ENCODE data around the gene PDE4D. TPM values are rescaled to one million over a fixed set of nuclear protein-coding genes. Genes with fewer than 3 reads are reported as not detected.
"Not testable (repeated sequence)": the region's sequence is repeated elsewhere in the genome, so short reads cannot be mapped to it uniquely, and the experiment has no call there.

Gene PDE4D
- total RNA-seq, 4 donors from 2014 or later = 14.7 to 36.3 (median 24.7) TPM

- WGBS, 2 donors = 65% methylated on average over 7 of the region's 7 CpGs
- H3K9me3 ChIP-seq = no peaks in the 10 kb centered on the region
- DNase-seq = no peak
- intact Hi-C loops (cut with DNase I) = no loop called here
- no peaks in the 10 kb centered on the region for H3K4me1 ChIP-seq
- TF ChIP-seq, protein P1, sequence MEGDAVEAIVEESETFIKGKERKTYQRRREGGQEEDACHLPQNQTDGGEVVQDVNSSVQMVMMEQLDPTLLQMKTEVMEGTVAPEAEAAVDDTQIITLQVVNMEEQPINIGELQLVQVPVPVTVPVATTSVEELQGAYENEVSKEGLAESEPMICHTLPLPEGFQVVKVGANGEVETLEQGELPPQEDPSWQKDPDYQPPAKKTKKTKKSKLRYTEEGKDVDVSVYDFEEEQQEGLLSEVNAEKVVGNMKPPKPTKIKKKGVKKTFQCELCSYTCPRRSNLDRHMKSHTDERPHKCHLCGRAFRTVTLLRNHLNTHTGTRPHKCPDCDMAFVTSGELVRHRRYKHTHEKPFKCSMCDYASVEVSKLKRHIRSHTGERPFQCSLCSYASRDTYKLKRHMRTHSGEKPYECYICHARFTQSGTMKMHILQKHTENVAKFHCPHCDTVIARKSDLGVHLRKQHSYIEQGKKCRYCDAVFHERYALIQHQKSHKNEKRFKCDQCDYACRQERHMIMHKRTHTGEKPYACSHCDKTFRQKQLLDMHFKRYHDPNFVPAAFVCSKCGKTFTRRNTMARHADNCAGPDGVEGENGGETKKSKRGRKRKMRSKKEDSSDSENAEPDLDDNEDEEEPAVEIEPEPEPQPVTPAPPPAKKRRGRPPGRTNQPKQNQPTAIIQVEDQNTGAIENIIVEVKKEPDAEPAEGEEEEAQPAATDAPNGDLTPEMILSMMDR (IDR thresholded peaks at IDR 0.05) = no peak
- TF ChIP-seq POLR2A (IDR thresholded peaks at IDR 0.05) = no peak
- no peak overlapping the region for H3K4me3 ChIP-seq (replicated peaks in 1 of 3)
- no peaks in the 10 kb centered on the region for H3K36me3 ChIP-seq
- no peaks in the 10 kb centered on the region for H3K27me3 ChIP-seq
- H3K27ac ChIP-seq = peak overlapping the region in 1 of 3 donors; percentile 38
These were observed 103.2 kb downstream of the PDE4D start for GRCh38 chr5:59790376-59790775.

GRCh38 chr5:59789894-59790293 lies 103.6 kb downstream of the PDE4D start:
- Histone ChIP-seq H3K27me3 (no peaks in the 10 kb centered on the region), H3K9me3 (no peaks in the 10 kb centered on the region), H3K27ac (peak overlapping the region in 1 of 3 donors; percentile 33), H3K4me1 (no peaks in the 10 kb centered on the region), H3K36me3 (no peaks in the 10 kb centered on the region), H3K4me3 (replicated peaks in 1 of 3) (no peak overlapping the region)
- no peak for TF ChIP-seq POLR2A (IDR thresholded peaks at IDR 0.05)
- TF ChIP-seq, protein P1 (IDR thresholded peaks at IDR 0.05) = no peak
- DNase-seq = no peak
- intact Hi-C loops (cut with DNase I) = no loop called here
- 48 to 49% methylated on average over 2 of the region's 2 CpGs for WGBS, 2 donors

- no peak overlapping the region for H3K4me3 ChIP-seq (replicated peaks in 1 of 3)
- H3K36me3 ChIP-seq = no peaks in the 10 kb centered on the region
- DNase-seq = no peak
- WGBS, 2 donors = 88 to 92% methylated on average over 2 of the region's 2 CpGs
- H3K27me3 ChIP-seq = no peaks in the 10 kb centered on the region
- intact Hi-C loops (cut with DNase I) = no loop called here
- TF ChIP-seq, protein P1 (IDR thresholded peaks at IDR 0.05) = no peak
- TF ChIP-seq POLR2A (IDR thresholded peaks at IDR 0.05) = no peak
- H3K27ac ChIP-seq = no peak overlapping the region
- no peaks in the 10 kb centered on the region for H3K4me1 ChIP-seq
- no peaks in the 10 kb centered on the region for H3K9me3 ChIP-seq
These were observed 104.3 kb downstream of the PDE4D start for GRCh38 chr5:59789197-59789596.

DNA sequence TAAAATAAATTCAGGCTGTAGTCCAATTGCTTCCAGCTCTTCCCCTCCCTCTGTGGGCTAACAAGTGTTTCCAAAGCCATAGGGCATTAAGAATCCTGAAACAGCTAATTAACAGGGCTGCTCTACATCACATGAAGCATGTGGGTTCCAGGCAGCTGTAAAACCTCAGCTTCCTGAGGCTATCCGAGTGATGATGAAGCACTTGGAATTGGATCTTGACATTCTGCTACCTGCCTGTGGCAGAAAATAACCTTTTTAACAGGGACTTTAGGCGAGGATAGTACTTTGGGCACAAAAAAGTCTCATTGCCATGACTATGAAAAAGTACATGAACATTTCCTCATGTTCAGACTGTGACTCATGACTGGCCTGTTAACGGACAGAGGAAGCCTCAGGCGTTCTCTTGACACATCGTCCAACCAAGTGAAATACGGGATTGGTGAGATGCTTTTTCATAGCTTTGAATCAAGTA lies 107.2 kb downstream of the PDE4D start:
- Histone ChIP-seq H3K27me3 (no peaks in the 10 kb centered on the region), H3K27ac (no peak overlapping the region), H3K36me3 (no peaks in the 10 kb centered on the region), H3K4me1 (no peaks in the 10 kb centered on the region), H3K9me3 (no peaks in the 10 kb centered on the region), H3K4me3 (replicated peaks in 1 of 3) (no peak overlapping the region)
- intact Hi-C loops (cut with DNase I) = no loop called here
- TF ChIP-seq POLR2A (IDR thresholded peaks at IDR 0.05) = no peak
- TF ChIP-seq, protein P1 (IDR thresholded peaks at IDR 0.05) = no peak
- DNase-seq = no peak
- WGBS, 2 donors = 63 to 76% methylated on average over 6 of the region's 6 CpGs

DNA sequence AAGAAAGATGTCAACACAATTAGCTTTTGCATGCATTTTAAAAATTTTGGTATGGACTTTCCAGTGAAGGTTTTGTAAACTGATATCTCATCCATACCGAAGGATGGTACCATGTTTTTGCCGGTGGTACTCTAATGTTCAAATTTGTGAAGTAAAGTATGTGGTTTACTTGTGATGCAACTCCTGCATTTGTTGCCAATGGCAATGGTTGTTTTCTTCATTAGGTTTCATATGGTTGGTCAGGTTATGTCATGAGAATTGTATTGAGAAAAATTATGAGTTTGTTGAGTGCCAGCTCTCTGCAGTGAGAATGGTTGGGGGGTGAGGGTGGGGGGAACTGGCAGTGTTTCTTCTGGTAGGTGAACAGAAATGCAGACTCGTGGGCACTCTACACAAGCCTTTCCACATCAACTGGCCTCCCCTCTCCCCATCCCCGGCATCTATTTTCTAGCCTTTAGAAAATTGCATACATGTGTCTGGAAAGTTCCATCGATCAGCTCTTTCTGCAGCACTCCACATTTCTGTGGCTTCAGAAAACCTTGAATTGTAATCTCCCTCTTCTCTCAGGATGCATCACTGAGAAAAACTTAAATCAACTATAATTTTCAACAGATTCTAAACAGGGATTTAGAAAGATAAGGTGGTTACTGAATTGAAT lies 107.7 kb downstream of the PDE4D start:
- H3K27me3 ChIP-seq = no peaks in the 10 kb centered on the region
- intact Hi-C loops (cut with DNase I) = no loop called here
- H3K4me3 ChIP-seq (replicated peaks in 1 of 3) = no peak overlapping the region
- WGBS, 2 donors = 70 to 88% methylated on average over 5 of the region's 5 CpGs
- no peaks in the 10 kb centered on the region for H3K9me3 ChIP-seq
- H3K27ac ChIP-seq = no peak overlapping the region
- no peaks in the 10 kb centered on the region for H3K36me3 ChIP-seq
- TF ChIP-seq POLR2A (IDR thresholded peaks at IDR 0.05) = no peak
- TF ChIP-seq, protein P1 (IDR thresholded peaks at IDR 0.05) = no peak
- DNase-seq = no peak
- H3K4me1 ChIP-seq = no peaks in the 10 kb centered on the region

DNA sequence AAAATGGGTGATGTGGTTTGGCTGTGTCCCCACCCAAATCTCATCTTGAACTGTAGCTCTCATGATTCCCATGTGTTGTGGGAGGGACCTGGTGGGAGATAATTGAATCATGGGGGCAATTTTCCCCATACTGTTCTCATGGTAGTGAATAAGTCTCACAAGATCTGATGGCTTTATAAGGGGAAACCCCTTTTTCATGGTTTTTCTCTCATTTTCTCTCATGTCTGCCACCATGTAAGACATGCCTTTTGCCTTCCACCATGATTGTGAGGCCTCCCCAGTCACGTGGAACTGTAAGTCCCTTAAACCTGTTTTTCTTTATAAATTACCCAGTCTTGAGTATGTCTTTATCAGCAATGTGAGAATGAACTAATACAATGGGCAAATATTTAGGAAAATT lies 108.8 kb downstream of the PDE4D start:
- H3K27me3 ChIP-seq; H3K4me1 ChIP-seq; H3K27ac ChIP-seq; H3K36me3 ChIP-seq; H3K4me3 ChIP-seq (replicated peaks in 1 of 3); intact Hi-C loops (cut with DNase I); DNase-seq; H3K9me3 ChIP-seq: not testable (repeated sequence)
- WGBS, 2 donors = 65 to 71% methylated on average over 1 of the region's 1 CpG
